ENCODE results near the gene VPS16.

- TF ChIP-seq CTCF (IDR thresholded peaks at IDR 0.05; ENCODE audit: insufficient read depth, low read depth, low read length) (no peak), EZH2 (IDR thresholded peaks at IDR 0.05; ENCODE audit: insufficient read depth, low read length) (no peak)
Measured at GRCh38 chr20:2840138-2840966, at the start of gene VPS16, which contains the start of gene PCED1A.

All from astrocyte (in vitro differentiated cells and primary cell).